Osteocyte (in vitro differentiated cells): ENCODE data around the gene PAQR3. TPM values are rescaled to one million over a fixed set of nuclear protein-coding genes. Genes with fewer than 3 reads are reported as not detected.

Source experiments
- DNase-seq: peaks from one replicate; pipeline ENCODE4 v3.0.0; 2021; ENCODE audit warnings: mixed read lengths; ENCODE audit not compliant: unreplicated experiment; ENCODE audit errors: extremely low spot score
- H3K27ac Mint-ChIP-seq: one replicate; pipeline ENCODE4 v1.8.0; 2021; ENCODE audit warnings: mild to moderate bottlenecking, mixed read lengths; ENCODE audit not compliant: unreplicated experiment
- H3K27me3 Mint-ChIP-seq: one replicate; pipeline ENCODE4 v1.8.0; 2021; ENCODE audit warnings: mixed read lengths; ENCODE audit not compliant: unreplicated experiment
- H3K36me3 Mint-ChIP-seq: one replicate; pipeline ENCODE4 v1.8.0; 2021; ENCODE audit warnings: mixed read lengths; ENCODE audit not compliant: unreplicated experiment
- H3K4me1 Mint-ChIP-seq: one replicate; pipeline ENCODE4 v1.8.0; 2021; ENCODE audit warnings: mixed read lengths; ENCODE audit not compliant: unreplicated experiment
- H3K4me3 Mint-ChIP-seq: one replicate; pipeline ENCODE4 v1.8.0; 2021; ENCODE audit warnings: mild to moderate bottlenecking, moderate library complexity, mixed read lengths; ENCODE audit not compliant: unreplicated experiment
- H3K9me3 Mint-ChIP-seq: one replicate; pipeline ENCODE4 v1.8.0; 2021; ENCODE audit warnings: mixed read lengths; ENCODE audit not compliant: unreplicated experiment
- CTCF ChIP-seq: fragments of 200-600 bp; sonication (generic); IDR thresholded peaks from 2 replicates; pipeline ENCODE4 v1.5.0; 2021; ENCODE audit warnings: antibody characterized with exemption, mild to moderate bottlenecking, moderate library complexity
- long read RNA-seq: library from polyadenylated mRNA; unstranded; transcript quantifications from one replicate; pipeline ENCODE4 v2.0.0, GENCODE V29; 2021
- total RNA-seq: library from RNA; stranded (reverse); gene quantifications from 2 replicates; pipeline ENCODE4 v1.2.1, GENCODE V29; 2021

PAQR3 gene
- total RNA-seq: 10.1 and 12.4 TPM in 2 replicates
- long read RNA-seq, full-length matches to known transcripts: 2 of 9 reads
- long read RNA-seq, partial matches to known transcripts: 1 of 9 reads
- long read RNA-seq, other reads (novel, unspliced or antisense): 6 of 9 reads

GRCh38 chr4:78938868-78939666, at the start of gene PAQR3:
Gene PAQR3, minus strand, starts transcription at chr4:78939438. Its CDS starts 214 bp downstream, at chr4:78939224.
- H3K4me3 Mint-ChIP-seq: peak within 1 kb of the TSS; percentile 91

DNA sequence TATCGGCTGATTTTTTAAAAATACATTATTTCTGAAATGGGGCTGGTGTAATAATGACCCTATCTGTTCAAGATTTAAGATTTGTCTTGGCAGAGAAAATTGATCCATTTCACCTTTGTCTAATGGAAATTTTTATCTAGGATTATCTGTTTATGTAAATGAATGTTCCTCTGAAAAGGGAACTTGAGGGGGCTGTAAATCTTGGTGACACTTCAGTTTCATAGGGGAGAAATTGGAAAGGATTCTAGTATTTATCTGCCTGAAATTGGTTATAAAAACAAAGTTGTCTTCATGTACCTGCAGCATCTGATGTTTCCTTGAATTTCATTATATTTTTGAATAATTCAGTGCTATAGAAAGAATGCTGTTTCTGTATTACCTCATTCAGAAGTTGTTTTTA, 48.4 kb upstream of the PAQR3 start:
- Mint-ChIP-seq H3K36me3 (no peaks in the 10 kb centered on the region), H3K27me3 (peaks cover 43% of the 10 kb centered on the region)

More at GRCh38 chr4:78938868-78939666, at the start of gene PAQR3:
- H3K27ac Mint-ChIP-seq: peak within 1 kb of the TSS; percentile 88
- peak; percentile 94 for DNase-seq
- peaks cover 27% of the 10 kb centered on the region for H3K27me3 Mint-ChIP-seq
- TF ChIP-seq CTCF: no peak
- no peaks in the 10 kb centered on the region for H3K36me3 Mint-ChIP-seq
- no peaks in the 10 kb centered on the region for H3K9me3 Mint-ChIP-seq
- peaks cover 11% of the 10 kb centered on the region for H3K4me1 Mint-ChIP-seq

GRCh38 chr4:78984593-78984992, 45.4 kb upstream of the PAQR3 start:
- no peaks in the 10 kb centered on the region for H3K4me1 Mint-ChIP-seq
- no peaks in the 10 kb centered on the region for H3K9me3 Mint-ChIP-seq
- no peak for TF ChIP-seq CTCF
- H3K27me3 Mint-ChIP-seq: peaks cover 42% of the 10 kb centered on the region
- no peak overlapping the region for H3K27ac Mint-ChIP-seq
- H3K4me3 Mint-ChIP-seq: no peak overlapping the region
- no peaks in the 10 kb centered on the region for H3K36me3 Mint-ChIP-seq
- no peak for DNase-seq

More for the DNA sequence above, 48.4 kb upstream of the PAQR3 start:
- Mint-ChIP-seq H3K4me3 (no peak overlapping the region), H3K27ac (no peak overlapping the region), H3K4me1 (no peaks in the 10 kb centered on the region), H3K9me3 (no peaks in the 10 kb centered on the region)
- TF ChIP-seq CTCF: no peak
- DNase-seq: no peak

- Mint-ChIP-seq H3K4me3 (no peak overlapping the region), H3K27ac (no peak overlapping the region), H3K4me1 (no peaks in the 10 kb centered on the region), H3K9me3 (no peaks in the 10 kb centered on the region), H3K36me3 (no peaks in the 10 kb centered on the region), H3K27me3 (peaks cover 28% of the 10 kb centered on the region)
- no peak for DNase-seq
- TF ChIP-seq CTCF: no peak
Observed at GRCh38 chr4:78975865-78976264, 36.6 kb upstream of the PAQR3 start.

DNA sequence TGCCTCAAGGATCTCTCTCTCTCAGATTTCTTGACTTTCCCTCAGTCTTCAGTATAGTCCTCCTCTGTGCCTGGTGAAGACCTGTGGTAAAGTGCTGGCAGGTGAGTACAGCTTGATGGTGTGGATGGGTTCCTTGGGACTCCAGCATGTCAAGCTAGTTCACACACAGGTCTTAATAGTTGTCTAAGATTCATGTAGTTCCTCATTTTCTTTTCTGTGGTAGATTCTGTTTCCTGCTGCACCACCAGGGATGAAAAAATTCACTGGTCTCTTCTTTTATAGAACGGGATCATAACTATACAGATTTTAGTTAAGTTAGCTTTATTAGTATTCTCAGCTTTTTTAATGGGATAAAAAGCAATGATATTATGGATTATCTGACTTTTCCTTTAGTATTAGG, 32.5 kb upstream of the PAQR3 start:
- Mint-ChIP-seq H3K27ac (no peak overlapping the region), H3K4me1 (no peaks in the 10 kb centered on the region), H3K4me3 (no peak overlapping the region), H3K27me3 (peaks cover 41% of the 10 kb centered on the region), H3K36me3 (no peaks in the 10 kb centered on the region), H3K9me3 (no peaks in the 10 kb centered on the region)
- TF ChIP-seq CTCF: no peak
- DNase-seq: no peak
